ENCODE data around the gene KRTAP10-8.
"Not testable (repeated sequence)": the region's sequence is repeated elsewhere in the genome, so short reads cannot be mapped to it uniquely, and the experiment has no call there.

KRTAP10-8 gene

DNA sequence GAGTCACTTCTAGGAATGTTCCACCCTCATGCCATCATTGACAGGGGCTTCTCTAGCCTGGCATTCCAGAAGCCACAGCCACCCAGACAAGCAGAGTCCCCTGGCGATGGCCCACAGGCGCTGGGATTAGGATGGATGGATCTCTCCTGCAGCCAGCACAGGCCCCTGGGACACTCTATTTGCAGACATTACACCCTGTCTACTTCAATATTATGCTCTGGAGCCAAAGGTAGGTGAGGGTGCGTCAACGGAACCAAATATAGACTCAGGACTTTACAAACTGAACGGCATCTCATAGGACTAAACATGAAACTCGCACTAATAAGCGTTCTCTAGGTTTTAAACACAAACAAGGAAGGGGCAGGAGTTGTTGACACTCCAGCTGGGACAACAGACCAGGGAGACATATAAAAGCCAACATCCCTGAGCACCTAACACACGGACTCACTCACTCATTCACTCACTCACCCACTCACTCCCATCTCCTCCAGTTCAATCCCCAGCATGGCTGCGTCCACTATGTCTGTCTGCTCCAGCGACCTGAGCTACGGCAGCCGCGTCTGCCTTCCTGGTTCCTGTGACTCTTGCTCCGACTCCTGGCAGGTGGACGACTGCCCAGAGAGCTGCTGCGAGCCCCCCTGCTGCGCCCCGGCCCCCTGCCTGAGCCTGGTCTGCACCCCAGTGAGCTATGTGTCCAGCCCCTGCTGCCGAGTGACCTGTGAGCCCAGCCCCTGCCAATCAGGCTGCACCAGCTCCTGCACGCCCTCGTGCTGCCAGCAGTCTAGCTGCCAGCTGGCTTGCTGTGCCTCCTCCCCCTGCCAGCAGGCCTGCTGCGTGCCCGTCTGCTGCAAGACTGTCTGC is 11.5 kb upstream of the KRTAP10-8 start, which contains the start of gene KRTAP10-7:
Gene KRTAP10-7 (plus strand): TSS at position 480 of the 861 bp plus-strand sequence. CDS start 25 bp downstream, at position 505.
- DNase-seq: not testable (repeated sequence)

DNA sequence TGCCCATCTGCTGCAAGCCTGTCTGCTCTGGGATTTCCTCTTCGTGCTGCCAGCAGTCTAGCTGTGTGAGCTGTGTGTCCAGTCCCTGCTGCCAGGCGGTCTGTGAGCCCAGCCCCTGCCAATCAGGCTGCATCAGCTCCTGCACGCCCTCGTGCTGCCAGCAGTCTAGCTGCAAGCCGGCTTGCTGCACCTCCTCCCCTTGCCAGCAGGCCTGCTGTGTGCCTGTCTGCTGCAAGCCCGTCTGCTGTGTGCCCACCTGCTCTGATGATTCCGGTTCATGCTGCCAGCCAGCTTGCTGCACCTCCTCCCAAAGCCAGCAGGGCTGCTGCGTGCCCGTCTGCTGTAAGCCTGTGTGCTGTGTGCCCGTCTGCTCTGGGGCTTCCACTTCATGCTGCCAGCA is 10.8 kb upstream of the KRTAP10-8 start:
- DNase-seq: not testable (repeated sequence)

GRCh38 chr21:44601596-44602462 is 10.1 kb upstream of the KRTAP10-8 start:
- no peak for DNase-seq

GRCh38 chr21:44602463-44602850 is 9.4 kb upstream of the KRTAP10-8 start:
- no peak for DNase-seq

GRCh38 chr21:44603109-44603875 is 8.6 kb upstream of the KRTAP10-8 start:
- DNase-seq: no peak

GRCh38 chr21:44603911-44604310 is 8.0 kb upstream of the KRTAP10-8 start:
- no peak for DNase-seq

DNA sequence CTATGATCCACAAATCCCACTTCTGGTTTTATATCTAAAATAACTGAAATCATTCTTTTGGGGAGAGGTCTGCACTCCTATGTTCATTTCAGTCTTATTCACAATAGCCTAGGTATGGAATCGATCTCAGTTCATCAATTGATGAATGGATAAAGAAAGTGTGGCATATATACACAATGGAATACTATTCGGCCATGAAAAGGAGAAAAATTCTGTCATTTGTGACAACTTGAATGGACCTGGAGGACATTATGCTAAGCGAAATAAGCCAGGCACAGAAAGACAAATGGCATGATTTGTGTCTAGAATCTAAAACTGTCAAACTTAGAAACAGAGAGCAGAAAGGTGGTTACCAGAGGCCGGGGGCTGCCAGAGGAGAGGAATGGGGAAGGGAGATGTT is 5.4 kb upstream of the KRTAP10-8 start:
- DNase-seq: no peak

DNA sequence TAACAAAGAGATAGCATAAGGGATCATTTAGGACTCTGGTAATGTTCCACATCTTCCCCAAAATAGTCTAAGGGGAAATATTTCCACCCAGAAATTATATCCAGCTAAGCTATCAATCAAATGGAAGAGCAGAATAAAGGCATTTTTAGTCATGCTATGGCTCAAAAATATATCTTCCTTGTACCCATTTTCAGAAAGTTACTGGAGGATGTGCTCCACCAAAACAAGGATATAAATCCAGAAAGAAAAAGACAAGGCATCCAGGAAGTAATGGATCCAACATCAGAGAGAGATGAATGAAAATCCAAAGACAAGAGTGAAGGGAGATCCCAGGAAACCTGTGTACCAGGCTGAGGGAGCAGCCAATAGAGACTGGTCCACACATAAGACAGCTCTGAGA is 2.7 kb upstream of the KRTAP10-8 start:
- DNase-seq: no peak

DNA sequence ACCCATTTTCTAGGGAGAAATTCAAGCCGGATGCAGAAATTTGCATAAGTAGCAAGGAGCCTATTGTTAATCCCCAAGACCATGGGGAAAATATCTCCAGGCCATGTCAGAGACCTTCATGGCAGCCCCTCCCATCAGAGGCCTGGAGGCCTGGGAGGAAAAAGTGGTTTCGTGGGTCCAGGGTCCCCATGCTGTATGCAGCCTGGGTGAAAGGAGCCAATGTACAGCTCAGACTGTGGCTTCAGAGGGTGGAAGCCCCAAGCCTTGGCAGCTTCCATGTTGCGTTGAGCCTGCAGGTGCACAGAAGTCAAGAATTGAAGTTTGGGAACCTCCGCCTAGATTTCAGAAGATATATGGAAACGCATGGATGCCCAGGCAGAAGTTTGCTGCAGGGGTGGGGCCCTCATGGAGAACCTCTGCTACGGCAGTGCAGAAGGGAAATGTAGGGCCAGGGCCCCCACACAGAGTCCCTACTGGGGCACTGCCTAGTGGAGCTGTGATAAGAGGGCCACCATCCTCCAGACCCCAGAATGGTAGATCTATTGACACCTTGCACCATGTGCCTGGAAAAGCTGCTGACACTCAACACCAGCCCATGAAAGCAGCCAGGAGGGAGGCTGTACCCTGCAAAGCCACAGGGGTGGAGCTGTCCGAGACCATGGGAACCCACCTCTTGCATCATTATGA is 1.6 kb upstream of the KRTAP10-8 start:
- DNase-seq: not testable (repeated sequence)

DNA sequence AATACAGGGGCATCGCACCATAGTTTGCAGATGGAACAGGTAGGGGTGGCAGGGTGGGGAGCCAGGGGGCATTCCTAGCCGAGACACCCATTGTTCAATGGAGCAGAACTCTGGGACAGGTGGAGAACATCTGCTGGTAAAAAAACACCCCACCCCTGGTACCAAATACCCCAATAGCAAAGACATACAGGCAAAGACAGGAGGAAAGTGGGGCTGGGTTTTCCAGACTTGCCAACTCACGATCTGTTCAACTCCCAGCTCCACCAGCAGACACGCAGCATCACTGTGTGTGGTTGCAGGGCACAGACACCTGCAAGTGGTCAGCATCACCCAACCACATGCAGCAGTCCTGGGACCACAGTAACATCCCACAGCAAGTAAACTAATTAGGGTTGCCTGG is 328 bp upstream of the KRTAP10-8 start:
- no peak for DNase-seq

- no peak for DNase-seq
Observed at GRCh38 chr21:44612669-44613229, 870 bp downstream of the KRTAP10-8 start.

DNA sequence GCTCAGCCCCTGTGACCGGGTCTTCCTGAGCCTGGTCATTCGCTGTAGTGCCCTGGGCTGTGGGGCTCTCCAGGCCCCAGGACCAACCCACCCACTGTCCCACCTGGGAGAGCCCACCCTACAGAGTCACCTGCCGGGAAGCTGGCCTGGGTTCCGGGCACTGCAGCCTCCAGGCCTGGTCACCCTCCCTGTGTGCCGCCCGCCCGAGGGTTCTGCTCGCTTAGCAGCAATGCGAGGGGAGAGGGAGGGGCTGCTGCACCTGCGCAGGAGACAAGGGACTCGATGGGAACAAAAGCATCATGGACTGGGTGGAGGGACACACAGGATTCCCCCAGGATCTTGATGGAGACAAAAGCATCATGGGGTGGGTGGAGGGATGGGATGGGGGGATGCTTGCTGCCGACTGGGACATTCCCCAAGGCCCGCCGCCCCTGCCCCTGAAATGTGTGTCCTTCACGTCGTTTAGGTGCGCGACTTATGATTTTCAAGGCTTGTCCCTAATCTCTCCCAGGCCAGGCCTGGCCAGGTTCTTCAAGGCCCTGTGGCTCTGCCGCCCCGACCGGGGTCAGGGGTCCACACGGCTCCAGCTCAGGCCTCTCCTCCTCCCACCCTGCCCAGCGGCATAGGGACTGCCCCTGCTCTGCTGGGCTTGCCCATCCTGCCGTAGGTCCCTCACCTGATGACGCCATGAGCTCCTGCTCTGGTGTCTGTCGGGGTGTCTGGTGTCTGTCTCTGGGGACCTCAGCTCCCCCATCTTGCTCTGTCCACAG is 1.7 kb downstream of the KRTAP10-8 start:
- no peak for DNase-seq

DNA sequence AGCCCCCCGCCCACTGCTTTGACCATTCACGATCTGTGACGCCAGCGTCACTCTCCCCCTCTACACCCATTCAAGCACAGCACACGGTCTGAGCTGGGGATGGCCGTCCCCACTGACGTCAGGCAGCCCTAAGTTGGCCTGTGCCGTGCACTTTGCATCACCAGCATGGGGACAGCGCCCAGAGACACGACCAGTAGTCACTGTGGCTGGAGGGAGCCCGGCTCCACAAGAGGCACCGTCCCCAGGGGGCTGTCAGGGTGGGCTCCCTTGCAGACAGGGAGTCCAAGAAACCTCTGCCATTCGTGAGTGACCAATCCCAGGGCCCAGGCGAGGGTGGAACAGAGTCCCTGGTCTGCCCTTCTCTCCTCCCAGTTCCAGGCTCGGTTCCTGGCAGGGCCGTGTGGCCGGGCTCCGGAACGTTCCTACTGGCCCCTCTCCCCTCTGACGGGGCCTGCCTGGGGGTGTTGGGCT is 2.3 kb downstream of the KRTAP10-8 start:
- no peak for DNase-seq

GRCh38 chr21:44614961-44615391 is 3.1 kb downstream of the KRTAP10-8 start:
- DNase-seq: no peak

DNA sequence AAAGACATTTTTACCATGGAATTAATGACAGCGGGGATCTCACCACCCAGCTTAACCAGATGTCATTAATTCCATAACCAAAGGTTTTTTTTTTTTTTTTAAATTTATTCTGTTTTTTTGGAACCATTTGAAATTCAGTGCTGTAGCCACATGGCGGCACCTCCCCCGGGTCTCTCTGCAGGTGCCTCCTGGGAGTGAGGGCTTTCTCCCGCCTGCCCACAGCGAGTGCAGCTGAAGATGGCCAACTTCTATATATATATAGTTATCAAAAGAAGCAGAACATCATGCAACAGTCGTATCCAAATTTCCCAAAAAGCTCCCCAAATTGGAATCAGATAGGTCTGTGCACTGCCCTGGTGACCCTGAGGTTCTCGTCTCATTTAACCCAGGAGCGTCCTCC is 3.6 kb downstream of the KRTAP10-8 start:
- DNase-seq: no peak

- DNase-seq: no peak
Observed at GRCh38 chr21:44615911-44616590, 4.2 kb downstream of the KRTAP10-8 start.

DNA sequence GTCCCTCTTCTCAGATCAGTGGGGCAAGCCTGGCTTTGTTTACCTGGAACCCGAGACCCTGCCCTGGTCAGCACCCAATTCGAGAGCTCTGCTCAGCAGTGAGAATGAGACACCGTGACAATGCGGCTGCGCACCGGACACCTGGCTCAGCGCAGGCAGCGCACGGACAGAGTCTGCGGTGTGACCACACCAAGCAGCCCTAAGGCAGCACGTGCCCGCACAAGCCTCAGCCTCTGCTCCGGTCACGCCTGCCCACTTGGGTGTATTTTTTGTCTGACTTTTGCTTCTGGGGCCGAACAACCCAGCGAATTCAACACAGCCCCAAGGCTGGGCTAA is 4.7 kb downstream of the KRTAP10-8 start:
- DNase-seq: no peak

GRCh38 chr21:44617071-44617501 is 5.2 kb downstream of the KRTAP10-8 start:
- no peak for DNase-seq

DNA sequence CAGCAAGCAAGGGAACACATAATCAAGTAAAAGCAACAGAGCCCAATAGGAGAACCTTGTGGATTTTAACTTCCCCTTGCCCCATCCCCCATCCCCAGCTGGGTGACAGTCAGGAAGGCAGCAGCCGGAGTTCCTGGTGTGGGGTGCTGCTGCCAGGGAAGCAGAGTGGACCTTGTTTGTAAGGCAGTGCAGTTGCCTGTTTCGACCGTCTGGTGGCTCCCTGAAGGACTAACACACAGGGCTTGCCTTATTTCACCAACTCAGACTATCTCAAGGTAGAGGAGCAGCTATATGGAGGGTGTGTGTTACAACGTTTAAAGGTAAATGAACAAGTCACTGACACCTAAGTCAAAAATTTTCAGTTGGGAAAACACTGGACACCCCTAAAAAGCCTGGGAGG is 6.6 kb downstream of the KRTAP10-8 start:
- peak; percentile 11 for DNase-seq

DNA sequence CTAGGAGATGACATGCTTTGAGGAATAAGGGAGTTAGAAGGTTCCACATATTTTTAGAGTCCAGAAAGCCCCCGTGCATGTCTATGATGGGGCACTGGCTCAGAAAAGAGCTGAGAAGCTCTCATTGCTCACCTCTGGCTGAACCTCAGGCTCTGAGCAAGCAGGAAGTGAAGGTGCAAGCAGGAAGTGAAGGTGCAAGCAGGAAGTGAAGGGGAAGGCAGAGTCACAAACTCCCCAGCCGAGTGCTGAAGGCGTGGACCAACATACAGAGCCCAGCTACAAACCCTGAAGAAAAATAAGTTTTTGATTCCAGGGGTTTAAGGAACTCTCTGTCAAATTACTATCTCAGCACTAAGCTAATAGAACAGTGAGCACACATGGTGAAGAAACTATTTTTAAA is 7.0 kb downstream of the KRTAP10-8 start:
- no peak for DNase-seq

- no peak for DNase-seq
Observed at GRCh38 chr21:44619886-44620285, 8.0 kb downstream of the KRTAP10-8 start.

All from hematopoietic multipotent progenitor cell treated with erythropoietin and hydrocortisone succinate and interleukin-3 and kit ligand, for 6 days (in vitro differentiated cells).